Heart left ventricle (tissue), 13 donors: ENCODE results near the gene ZNF816.

ENCODE experiments used
- POLR2A ChIP-seq, 2 donors: fragments of 450-650 bp; IDR thresholded peaks; one replicate each; pipeline ENCODE4 v1.6.1; 2017; ENCODE audit warnings: antibody characterized with exemption in 2 of 2, mild to moderate bottlenecking in 2 of 2, moderate library complexity in 2 of 2
- TF ChIP-seq, protein P1 (sequence below), 12 donors: fragments of 200-600 bp; sonication (generic) in 4 of 12; IDR thresholded peaks; one replicate each; pipeline versions ENCODE4 v1.5.0 to v1.8.0; 2018 to 2022; ENCODE audit warnings: antibody characterized with exemption in 12 of 12, mild to moderate bottlenecking in 5 of 12
- donor health status: ischemic (EF 13 %, LVEDD 7.1; RV severe dilation, severe dysfunction).
- donor health status: DM: no; HTN: yes; CAD: no.
- donor health status: DM: no; HTN: no; CAD: no.
- donor health status: ischemic (EF 25% LVEDD 6.9; RV normal size, moderate dysfunction).
- donor health status: ischemic (EF 25% LVEDD 5.7; RV mildly dilated, moderate dysfunction).
- donor health status: ischemic (EF 35%, LVEDD 5.7; RV mildly dilated, moderate dysfunction).
- donor health status: nonischemic (EF 11% LVEDD 7.7; RV severe dilation, severe dysfunction).
- donor health status: DM: yes; HTN: yes; CAD: no.
- donor health status: PGD.
- donor health status: ischemic (EF 29% LVEDD 5.4; RV normal size, mild dysfunction).
- donor health status: nonischemic (EF 23%, LVEDD 6.1; RV moderate dilation, normal function).

DNA sequence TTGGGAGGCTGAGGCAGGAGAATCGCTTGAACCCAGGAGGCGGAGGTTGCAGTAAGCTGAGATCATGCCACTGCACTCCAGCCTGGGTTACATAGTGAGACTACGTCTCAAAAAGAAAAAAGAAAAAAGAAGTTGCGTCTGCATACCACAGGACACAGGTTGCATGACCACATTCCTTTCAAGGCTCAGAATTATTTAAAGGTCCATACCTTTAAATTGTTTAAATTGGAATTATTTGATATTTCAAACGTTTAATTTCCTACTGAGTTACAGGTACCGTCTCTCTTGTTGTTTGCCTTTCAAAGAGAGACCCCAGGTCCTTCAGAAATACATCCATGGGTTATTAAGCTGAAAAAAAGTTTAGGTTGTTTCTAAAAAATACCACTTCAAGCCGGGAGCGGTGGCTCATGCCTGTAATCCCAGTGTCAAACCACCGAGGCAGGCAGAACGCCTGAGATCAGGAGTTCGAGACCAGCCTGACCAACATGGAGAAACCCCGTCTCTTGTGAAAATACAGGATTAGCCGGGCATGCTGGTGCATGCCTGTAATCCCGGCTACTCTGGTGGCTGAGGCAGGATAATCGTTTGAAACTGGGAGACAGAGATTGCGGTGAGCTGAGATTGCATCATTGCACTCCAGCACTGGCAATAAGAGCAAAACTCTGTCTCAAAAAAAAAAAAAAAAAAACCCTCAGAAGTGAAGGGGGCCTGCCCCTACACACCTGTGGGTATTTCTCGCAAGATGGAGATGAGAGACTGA is 18.6 kb downstream of the ZNF816 start:
- TF ChIP-seq, protein P1, sequence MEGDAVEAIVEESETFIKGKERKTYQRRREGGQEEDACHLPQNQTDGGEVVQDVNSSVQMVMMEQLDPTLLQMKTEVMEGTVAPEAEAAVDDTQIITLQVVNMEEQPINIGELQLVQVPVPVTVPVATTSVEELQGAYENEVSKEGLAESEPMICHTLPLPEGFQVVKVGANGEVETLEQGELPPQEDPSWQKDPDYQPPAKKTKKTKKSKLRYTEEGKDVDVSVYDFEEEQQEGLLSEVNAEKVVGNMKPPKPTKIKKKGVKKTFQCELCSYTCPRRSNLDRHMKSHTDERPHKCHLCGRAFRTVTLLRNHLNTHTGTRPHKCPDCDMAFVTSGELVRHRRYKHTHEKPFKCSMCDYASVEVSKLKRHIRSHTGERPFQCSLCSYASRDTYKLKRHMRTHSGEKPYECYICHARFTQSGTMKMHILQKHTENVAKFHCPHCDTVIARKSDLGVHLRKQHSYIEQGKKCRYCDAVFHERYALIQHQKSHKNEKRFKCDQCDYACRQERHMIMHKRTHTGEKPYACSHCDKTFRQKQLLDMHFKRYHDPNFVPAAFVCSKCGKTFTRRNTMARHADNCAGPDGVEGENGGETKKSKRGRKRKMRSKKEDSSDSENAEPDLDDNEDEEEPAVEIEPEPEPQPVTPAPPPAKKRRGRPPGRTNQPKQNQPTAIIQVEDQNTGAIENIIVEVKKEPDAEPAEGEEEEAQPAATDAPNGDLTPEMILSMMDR (IDR thresholded peaks at IDR 0.05): no peak
- TF ChIP-seq POLR2A (IDR thresholded peaks at IDR 0.05): no peak
